SKM-1 (cell line): Measurements from ENCODE around the gene ANTXR2.

ENCODE experiments used
- DNase-seq: peaks from one replicate; lab custom pipeline; 2025; ENCODE audit not compliant: unreplicated experiment; lab: John Stamatoyannopoulos, UW

Gene ANTXR2

GRCh38 chr4:80069837-80070731 lies 2.9 kb downstream of the ANTXR2 start:
- no peak for DNase-seq

- DNase-seq = no peak
Measured at GRCh38 chr4:80069108-80069836, 3.8 kb downstream of the ANTXR2 start.

DNA sequence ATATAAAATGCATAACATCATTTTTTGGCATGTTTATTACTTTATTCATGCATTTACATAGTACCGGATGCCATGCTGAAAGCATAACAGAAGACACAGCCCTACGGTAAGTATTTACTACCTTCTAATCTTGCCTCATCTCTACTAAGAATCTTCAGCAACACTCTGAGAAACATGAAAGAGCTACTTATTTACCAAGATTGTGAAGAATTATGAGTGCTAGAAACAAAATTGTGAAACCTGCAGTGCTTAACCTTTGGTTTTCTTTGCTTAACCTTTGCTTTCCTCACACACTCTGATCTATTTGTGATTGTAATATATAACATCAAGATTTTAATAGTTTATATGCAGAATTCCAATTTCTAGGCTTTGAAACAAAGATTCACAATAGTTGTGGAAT lies 7.4 kb downstream of the ANTXR2 start:
- no peak for DNase-seq

DNA sequence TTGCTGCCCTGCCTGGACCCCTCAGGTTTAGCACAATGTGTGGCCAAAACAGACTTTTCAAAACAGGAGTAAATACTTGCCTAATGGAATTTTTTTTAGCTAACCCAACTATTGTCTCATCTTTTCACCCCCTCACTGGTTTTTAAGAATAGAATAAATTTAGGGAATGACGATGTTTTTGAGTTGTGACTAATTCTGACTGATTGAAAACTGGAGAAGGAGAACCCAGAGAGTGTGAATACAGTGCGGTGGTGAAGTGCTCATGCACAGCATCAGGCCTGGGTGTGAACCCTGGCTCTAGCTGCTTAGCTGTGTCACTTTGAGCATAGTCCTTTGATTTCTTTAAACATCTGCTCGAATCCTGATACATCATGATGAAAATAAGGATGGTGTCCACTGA lies 10.5 kb downstream of the ANTXR2 start:
- no peak for DNase-seq

DNA sequence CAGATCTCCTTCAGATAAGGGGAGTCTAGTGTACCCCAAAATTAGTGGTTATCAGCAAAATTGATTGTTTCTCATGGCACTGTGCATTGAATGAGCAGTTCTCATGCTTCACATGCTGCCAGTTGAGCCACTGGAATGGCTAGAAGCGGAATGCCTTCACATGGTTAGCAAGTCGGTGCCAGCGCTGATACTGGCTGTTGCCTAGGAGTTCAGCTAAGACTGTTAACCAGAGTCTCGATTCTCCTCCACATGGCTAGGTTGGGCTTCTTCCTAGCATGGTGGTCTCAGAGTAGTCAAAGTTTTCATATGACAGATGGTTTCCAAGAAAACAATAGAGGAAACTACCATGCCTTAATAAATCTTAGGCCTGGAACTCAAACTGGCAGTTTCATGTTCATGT lies 12.2 kb downstream of the ANTXR2 start:
- no peak for DNase-seq

GRCh38 chr4:80058740-80059139 lies 14.3 kb downstream of the ANTXR2 start:
- peak; percentile 94 for DNase-seq

- DNase-seq = no peak
Measured at GRCh38 chr4:80054375-80054774, 18.7 kb downstream of the ANTXR2 start.

GRCh38 chr4:80053140-80053910 lies 19.7 kb downstream of the ANTXR2 start:
- DNase-seq = no peak

DNA sequence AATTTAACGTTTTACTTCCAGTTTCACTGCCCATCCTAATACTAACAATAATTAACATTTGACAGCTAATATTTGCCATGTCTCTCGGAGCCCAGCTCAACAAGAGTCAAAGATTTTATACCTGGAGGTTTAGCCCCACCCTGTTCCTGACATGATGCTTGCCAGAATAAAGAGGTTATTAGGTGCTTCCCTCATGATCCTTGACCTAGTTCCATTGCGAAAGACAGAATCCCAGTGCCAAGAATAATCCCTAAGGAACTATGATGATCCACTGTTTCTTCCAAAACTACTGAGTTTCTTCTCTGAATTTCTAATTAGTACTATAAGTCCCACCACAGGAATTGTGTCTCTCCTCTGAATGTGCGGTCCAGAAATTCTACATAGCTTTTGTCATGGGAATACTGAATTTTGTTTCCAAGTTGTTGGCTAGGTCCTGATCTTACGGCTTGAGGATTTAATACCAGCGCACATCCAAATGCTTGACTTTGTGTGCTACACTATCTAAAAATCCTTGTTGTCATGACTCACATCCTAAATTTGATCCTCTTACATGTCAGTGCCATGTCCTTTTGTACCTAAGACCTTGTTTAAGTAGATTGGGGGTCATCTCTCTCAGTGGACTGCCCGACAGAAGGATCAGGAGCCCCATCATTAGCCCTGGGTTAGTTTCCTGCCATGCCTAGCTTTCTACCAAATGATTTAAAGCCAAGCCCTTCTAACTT lies 23.1 kb downstream of the ANTXR2 start:
- no peak for DNase-seq

GRCh38 chr4:80049402-80049801 lies 23.6 kb downstream of the ANTXR2 start:
- no peak for DNase-seq

DNA sequence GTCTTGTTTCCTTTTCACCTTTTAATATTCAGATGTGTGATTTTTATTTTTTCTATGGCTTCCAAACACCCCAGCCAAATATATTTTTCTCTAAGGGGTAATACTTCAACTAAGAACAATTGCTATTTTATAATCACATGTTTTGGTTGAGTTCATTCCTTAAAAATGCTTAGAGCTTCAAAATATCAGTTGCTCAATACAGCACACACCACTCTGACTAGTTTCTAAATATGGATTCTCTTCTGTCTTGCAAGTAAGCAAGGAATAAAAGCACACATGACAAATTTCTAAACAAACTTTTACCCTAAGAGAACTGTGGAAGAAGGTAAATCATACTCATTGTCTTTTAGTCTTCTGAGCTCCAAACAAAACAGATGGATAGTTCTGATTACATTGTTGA lies 27.2 kb downstream of the ANTXR2 start:
- DNase-seq = no peak

DNA sequence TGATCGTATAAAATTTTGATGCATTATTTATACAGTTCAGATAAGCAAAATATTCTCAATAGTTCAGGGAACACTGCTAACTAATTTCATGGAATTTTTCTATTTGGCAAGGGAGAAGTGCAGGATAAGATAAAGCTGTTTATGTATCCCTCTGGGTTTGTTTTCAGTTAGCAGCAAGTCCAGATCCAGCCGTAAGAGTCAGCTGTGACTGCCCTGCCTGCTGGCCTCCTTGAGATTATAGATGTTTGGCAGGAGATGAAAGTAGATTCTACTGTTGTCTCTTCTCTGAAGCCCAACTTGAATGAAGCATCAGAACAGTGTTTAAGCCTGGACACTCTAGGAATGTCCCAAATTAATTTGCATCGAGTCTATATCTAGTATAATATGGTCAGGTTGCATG lies 29.5 kb downstream of the ANTXR2 start:
- no peak for DNase-seq

- DNase-seq = no peak
Measured at GRCh38 chr4:80042821-80043220, 30.2 kb downstream of the ANTXR2 start.

DNA sequence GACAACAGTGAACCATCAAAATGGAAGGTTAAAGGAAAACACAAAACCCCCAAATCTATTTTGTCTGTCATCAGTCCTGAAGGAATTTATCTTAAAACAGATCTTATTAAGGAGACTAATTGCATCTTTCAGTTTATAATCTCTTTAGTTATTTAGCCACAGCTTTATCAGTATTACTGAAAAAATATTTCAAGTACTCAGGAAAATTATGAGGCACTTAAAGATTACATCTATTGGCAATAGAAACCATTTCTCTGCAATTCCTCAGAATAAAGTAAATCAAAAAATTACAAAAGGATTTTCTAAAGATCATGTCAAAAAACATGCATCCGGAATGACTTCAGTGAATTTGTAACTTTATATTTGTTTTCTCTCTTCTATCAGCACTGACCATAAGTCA lies 35.2 kb downstream of the ANTXR2 start:
- DNase-seq = no peak

- DNase-seq = no peak
Measured at GRCh38 chr4:80036949-80037685, 35.9 kb downstream of the ANTXR2 start.

DNA sequence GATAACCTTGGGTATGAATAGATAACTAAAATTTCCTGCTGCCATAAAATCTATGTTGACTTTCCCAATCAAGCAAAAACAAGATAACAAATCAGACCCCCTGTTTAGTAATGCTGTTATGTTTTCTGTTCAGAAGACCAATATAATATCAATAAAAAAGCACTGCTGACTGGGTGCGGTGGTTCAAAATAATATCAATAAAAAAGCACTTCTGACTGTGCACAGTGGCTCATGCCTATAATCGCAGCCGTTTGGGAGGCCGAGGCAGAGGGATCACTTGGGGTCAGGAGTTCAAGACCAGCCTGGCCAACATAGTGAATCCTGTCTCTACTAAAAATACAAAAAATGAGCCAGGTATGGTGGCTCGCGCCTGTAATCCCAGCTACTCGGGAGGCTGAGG lies 36.7 kb downstream of the ANTXR2 start:
- DNase-seq = no peak

DNA sequence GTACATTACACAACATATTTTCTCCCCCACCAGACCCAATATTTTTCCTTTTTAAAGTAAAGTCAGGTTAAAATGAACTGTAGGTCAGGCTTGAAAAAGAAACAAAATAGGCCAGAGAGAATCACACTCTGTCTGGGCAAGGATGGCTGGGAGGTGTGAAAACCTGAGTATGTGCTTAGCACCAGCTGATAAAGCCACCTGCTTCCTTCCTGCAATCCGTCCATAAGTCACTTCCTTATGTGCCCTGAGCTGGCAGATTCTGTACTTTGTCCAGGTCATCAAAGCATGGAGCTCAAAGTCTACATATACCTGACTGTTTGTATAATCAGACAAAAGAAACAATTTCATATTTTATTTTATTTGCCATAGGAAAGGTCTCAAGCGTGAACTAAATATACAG lies 37.7 kb downstream of the ANTXR2 start:
- peak; percentile 11 for DNase-seq

GRCh38 chr4:80033581-80033980 lies 39.4 kb downstream of the ANTXR2 start:
- DNase-seq = no peak

GRCh38 chr4:80029364-80029763 lies 43.7 kb downstream of the ANTXR2 start:
- DNase-seq = no peak

DNA sequence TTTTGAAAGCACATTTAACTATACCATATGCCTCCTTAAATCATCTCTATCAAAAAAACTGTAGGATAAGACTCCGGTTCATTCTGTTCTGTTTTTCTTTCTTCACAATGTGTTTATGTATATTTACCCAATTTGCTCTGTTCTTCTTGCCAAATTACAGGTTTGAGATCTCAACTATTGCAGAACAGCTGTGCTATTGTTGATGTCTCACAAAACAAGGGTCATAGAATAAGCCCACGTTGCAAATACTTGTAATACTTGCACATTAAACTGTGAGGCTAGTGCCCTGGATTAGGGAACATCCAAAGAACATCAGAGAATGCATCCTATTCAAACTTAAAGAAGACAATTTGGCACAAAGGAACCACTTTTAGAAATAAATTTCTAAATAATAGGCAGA lies 45.4 kb downstream of the ANTXR2 start:
- no peak for DNase-seq
